Measurements from ENCODE around the gene TMEM207.

DNA sequence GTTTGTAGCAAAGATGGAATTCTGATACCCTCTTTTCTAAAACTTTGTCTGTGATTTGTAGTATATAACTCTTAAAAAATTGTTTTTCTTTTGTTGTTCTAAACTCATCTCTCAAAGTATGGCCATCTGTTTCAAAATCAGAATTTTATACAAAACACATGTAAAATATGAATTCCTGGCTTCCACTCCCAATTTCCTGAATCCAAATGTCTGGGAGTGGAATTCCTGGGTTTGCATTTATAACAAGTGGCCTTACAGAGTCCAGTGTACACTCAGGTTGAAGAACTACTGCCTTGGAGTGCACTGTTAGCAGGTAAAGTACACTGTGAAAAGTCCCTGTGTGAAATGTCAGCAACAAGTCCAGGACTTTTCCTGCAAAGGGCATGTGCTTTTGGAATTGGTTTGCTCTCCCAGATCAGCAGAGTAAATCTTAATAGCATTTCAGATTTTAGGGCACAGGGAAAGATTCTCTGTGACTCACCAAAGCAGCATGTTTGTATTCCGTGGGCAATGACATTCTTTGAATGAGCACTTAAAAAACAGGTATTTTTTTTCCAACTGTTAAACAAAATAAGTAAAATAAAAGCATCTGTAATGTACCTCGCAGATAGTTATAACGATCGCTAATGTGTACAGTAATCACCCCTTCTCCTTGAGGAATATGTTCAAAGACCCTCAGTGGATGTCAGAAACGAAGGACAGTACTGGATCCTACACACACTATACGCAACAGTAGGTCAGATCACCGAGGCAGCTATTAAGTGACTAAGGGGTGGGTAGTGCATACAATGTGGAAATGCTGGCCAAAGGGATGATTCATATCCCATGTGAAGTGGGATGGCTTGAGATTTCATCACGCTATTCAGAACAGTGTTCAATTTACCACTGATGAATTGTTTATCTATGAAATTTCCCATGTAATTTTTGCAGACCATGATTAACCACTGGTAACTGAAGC lies 63.7 kb downstream of the TMEM207 start:
- TF ChIP-seq, protein P1, sequence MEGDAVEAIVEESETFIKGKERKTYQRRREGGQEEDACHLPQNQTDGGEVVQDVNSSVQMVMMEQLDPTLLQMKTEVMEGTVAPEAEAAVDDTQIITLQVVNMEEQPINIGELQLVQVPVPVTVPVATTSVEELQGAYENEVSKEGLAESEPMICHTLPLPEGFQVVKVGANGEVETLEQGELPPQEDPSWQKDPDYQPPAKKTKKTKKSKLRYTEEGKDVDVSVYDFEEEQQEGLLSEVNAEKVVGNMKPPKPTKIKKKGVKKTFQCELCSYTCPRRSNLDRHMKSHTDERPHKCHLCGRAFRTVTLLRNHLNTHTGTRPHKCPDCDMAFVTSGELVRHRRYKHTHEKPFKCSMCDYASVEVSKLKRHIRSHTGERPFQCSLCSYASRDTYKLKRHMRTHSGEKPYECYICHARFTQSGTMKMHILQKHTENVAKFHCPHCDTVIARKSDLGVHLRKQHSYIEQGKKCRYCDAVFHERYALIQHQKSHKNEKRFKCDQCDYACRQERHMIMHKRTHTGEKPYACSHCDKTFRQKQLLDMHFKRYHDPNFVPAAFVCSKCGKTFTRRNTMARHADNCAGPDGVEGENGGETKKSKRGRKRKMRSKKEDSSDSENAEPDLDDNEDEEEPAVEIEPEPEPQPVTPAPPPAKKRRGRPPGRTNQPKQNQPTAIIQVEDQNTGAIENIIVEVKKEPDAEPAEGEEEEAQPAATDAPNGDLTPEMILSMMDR (IDR thresholded peaks at IDR 0.05): no peak
- TF ChIP-seq EZH2 (IDR thresholded peaks at IDR 0.05): no peak

All from neural progenitor cell (in vitro differentiated cells).